ENCODE measurements around the gene MBOAT1. TPM values are rescaled to one million over a fixed set of nuclear protein-coding genes. Genes with fewer than 3 reads are reported as not detected.

The MBOAT1 gene
- total RNA-seq, 1 donor from 2014 or later = 16.3 TPM

DNA sequence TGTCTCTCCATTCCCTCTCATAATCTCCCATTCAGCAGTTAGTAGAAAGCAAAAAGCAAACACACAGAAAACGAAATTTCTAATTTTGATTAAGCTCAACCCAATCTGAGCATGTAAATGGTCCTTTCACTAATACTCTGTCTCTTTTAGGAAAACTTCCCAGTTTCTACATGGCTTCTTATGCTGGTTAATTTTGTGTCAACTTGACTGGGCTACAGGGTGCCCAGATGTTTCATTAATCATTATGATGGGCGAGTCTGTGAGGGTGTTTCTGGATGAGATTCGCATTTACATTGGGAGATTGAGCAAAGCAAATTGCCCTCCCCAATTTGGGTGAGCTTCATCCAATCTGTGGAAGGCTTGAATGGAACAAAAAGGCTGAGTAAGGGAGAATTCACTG, 142.2 kb downstream of the MBOAT1 start:
- FAIRE-seq = no peak
- no peak overlapping the region for H3K4me3 ChIP-seq (ENCODE audit: low read depth, low read length)
- H3K36me3 ChIP-seq (ENCODE audit: control insufficient read depth, insufficient read depth, low read length) = no peaks in the 10 kb centered on the region
- H3K27me3 ChIP-seq (ENCODE audit: control insufficient read depth, insufficient read depth, low read length) = no peaks in the 10 kb centered on the region
- TF ChIP-seq, protein P1, sequence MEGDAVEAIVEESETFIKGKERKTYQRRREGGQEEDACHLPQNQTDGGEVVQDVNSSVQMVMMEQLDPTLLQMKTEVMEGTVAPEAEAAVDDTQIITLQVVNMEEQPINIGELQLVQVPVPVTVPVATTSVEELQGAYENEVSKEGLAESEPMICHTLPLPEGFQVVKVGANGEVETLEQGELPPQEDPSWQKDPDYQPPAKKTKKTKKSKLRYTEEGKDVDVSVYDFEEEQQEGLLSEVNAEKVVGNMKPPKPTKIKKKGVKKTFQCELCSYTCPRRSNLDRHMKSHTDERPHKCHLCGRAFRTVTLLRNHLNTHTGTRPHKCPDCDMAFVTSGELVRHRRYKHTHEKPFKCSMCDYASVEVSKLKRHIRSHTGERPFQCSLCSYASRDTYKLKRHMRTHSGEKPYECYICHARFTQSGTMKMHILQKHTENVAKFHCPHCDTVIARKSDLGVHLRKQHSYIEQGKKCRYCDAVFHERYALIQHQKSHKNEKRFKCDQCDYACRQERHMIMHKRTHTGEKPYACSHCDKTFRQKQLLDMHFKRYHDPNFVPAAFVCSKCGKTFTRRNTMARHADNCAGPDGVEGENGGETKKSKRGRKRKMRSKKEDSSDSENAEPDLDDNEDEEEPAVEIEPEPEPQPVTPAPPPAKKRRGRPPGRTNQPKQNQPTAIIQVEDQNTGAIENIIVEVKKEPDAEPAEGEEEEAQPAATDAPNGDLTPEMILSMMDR (IDR thresholded peaks at IDR 0.05; ENCODE audit: insufficient read depth, low read length, severe bottlenecking) = no peak
- no peak for DNase-seq (ENCODE audit: low read depth)

DNA sequence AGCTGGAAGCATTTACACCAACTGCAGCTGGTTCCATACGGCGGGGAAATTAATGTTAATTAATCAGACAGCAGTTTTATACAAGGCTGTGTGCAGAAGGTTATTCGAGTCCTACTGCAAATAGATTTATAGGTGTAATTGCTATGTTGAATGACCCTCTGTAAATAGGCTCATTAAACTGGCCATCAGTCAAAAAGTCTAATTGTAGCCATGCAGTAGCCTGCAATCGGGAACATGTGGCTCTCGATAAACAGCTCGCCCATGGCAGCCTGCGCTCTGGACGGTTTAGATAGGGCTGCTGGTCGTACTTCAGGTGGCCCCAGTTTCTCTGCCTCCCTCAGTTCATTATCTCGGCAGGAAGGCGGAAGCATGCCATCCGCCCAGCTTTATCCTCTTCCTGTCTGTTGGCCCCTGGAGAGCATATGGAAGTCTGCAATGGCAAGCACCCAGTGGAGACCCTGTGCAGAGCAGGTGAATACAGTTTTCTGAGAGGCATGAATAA, 143.2 kb downstream of the MBOAT1 start:
- Histone ChIP-seq H3K36me3 (ENCODE audit: control insufficient read depth, insufficient read depth, low read length) (no peaks in the 10 kb centered on the region), H3K4me3 (ENCODE audit: low read depth, low read length) (no peak overlapping the region), H3K27me3 (ENCODE audit: control insufficient read depth, insufficient read depth, low read length) (no peaks in the 10 kb centered on the region)
- DNase-seq (ENCODE audit: low read depth) (no peak), FAIRE-seq (no peak)
- TF ChIP-seq, protein P1 (IDR thresholded peaks at IDR 0.05; ENCODE audit: insufficient read depth, low read length, severe bottlenecking) = no peak

DNA sequence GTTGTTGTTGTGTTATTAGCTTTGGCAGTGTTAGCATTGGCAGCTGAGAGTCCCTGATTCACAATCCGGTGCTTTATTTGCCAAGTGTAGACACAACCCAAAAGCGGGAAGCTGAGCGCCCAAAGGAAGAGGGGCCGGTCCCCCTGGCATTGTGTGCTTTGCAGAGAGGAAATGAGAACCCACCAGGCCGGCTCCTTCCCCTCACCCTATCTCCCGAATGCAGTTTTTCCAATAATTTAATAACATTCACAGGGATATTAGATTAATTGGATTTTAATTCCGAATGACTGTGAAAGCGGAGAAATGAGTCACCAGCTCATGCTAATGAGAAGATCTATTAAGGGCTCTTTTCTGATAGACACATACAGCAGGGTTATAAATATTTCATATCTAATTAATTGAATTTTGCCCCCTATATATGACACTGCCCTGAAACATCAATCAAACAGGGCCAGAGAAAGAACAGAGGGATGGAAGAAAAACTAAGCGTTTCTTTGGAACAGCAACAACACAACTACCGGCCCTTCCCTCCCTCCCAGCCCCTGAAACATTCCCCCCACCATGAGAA, 143.8 kb downstream of the MBOAT1 start:
- H3K36me3 ChIP-seq (ENCODE audit: control insufficient read depth, insufficient read depth, low read length) = no peaks in the 10 kb centered on the region
- H3K27me3 ChIP-seq (ENCODE audit: control insufficient read depth, insufficient read depth, low read length) = no peaks in the 10 kb centered on the region
- FAIRE-seq (no peak), DNase-seq (ENCODE audit: low read depth) (no peak)
- no peak overlapping the region for H3K4me3 ChIP-seq (ENCODE audit: low read depth, low read length)
- TF ChIP-seq, protein P1 (IDR thresholded peaks at IDR 0.05; ENCODE audit: insufficient read depth, low read length, severe bottlenecking) = no peak

DNA sequence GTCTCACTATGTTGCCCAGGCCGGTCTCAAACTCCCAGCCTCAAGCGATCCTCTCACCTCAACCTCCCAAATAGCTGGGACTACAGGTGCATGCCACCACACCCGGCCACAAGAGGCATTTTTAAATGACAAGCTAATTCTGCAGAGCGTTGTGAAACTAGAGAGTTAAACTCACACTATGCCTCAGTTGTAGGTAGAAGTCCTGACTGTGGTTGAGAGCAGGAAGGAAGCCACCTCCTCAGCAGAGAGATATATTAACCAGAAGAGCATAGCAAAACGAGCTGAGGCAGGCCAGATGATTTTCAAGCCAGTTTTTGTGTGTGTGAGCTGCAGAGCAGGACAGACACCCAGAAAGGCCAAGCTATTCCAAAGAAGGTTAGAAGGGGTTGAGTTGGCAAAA, 150.3 kb downstream of the MBOAT1 start:
- TF ChIP-seq, protein P1 (IDR thresholded peaks at IDR 0.05; ENCODE audit: insufficient read depth, low read length, severe bottlenecking) = no peak
- no peaks in the 10 kb centered on the region for H3K36me3 ChIP-seq (ENCODE audit: control insufficient read depth, insufficient read depth, low read length)
- no peak overlapping the region for H3K4me3 ChIP-seq (ENCODE audit: low read depth, low read length)
- DNase-seq (ENCODE audit: low read depth) (no peak), FAIRE-seq (no peak)
- H3K27me3 ChIP-seq (ENCODE audit: control insufficient read depth, insufficient read depth, low read length) = no peaks in the 10 kb centered on the region

DNA sequence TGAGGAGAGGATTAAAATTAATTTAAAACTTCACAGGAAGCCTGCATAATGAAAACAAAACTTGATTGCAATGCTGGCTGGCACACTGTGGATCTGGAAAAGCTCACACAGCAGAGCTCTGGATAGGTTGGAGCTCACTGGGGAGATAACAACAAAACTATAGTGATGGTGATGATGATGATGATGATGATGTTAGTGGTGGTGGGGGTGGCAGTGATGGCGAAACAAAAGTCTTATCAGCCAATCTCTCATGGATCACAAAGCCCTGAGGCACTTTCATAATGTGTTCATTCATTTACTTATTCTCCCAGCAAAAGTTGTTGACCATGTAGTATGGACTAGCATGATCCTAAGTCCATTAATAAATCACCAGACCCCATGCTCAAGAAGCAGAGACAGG, 152.0 kb downstream of the MBOAT1 start:
- Histone ChIP-seq H3K36me3 (ENCODE audit: control insufficient read depth, insufficient read depth, low read length) (no peaks in the 10 kb centered on the region), H3K27me3 (ENCODE audit: control insufficient read depth, insufficient read depth, low read length) (no peaks in the 10 kb centered on the region), H3K4me3 (ENCODE audit: low read depth, low read length) (no peak overlapping the region)
- TF ChIP-seq, protein P1 (IDR thresholded peaks at IDR 0.05; ENCODE audit: insufficient read depth, low read length, severe bottlenecking) = no peak
- FAIRE-seq = no peak
- no peak for DNase-seq (ENCODE audit: low read depth)

DNA sequence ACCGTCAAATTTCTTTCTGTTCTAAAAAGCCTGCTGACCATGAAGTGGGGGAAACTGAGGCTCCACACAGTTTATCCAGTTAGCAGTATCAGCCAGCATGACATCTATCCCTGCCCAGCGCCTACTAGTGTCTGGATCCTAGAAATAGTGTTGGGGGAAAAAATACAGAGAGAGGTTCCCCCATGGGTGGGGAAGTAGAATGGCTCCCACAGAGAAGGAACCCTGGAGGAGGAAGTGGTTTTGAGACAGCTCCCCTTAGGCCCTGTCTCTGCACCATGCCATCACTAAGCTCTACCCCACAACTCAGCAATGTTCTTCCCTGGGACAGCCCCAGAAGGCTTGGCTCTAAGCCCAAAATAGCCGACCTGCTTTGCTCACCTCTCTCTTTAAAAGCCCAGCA, 153.4 kb downstream of the MBOAT1 start:
- TF ChIP-seq, protein P1 (IDR thresholded peaks at IDR 0.05; ENCODE audit: insufficient read depth, low read length, severe bottlenecking) = no peak

More for the DNA sequence above, 153.4 kb downstream of the MBOAT1 start:
- Histone ChIP-seq H3K27me3 (ENCODE audit: control insufficient read depth, insufficient read depth, low read length) (no peaks in the 10 kb centered on the region), H3K4me3 (ENCODE audit: low read depth, low read length) (no peak overlapping the region), H3K36me3 (ENCODE audit: control insufficient read depth, insufficient read depth, low read length) (no peaks in the 10 kb centered on the region)
- FAIRE-seq (no peak), DNase-seq (ENCODE audit: low read depth) (no peak)
